Mononuclear cell (primary cell): ENCODE measurements around the gene FAM222A. TPM values are rescaled to one million over a fixed set of nuclear protein-coding genes. Genes with fewer than 3 reads are reported as not detected.

Experiments
- H3K27me3 ChIP-seq: 2 replicates; pipeline ENCODE4 v1.6.0; 2011; ENCODE audit warnings: low read length, control low read depth; ENCODE audit not compliant: insufficient read depth
- H3K4me1 ChIP-seq: 2 replicates; pipeline ENCODE4 v1.5.1; 2011; ENCODE audit warnings: mild to moderate bottlenecking, low read length, control low read depth; ENCODE audit not compliant: insufficient read depth
- H3K4me3 ChIP-seq: 2 replicates; pipeline ENCODE4 v1.5.1; 2011; ENCODE audit warnings: mild to moderate bottlenecking, low read length, moderate library complexity
- H3K9me3 ChIP-seq: 2 replicates; pipeline ENCODE4 v1.5.1; 2011; ENCODE audit warnings: low read depth, mild to moderate bottlenecking, control low read depth, low read length
- total RNA-seq: library from RNA; depleted of rRNA; stranded (reverse); fragments of >200 nt; gene quantifications from one replicate; pipeline ENCODE4 v1.2.3, GENCODE V29; 2012

FAM222A gene
- total RNA-seq, 1 donor = 1.0 TPM

- Histone ChIP-seq H3K4me3 (no peak overlapping the region), H3K9me3 (no peaks in the 10 kb centered on the region), H3K4me1 (no peaks in the 10 kb centered on the region), H3K27me3 (peaks cover 4% of the 10 kb centered on the region)
Measured at GRCh38 chr12:109731806-109732205, 18.2 kb downstream of the FAM222A start.

DNA sequence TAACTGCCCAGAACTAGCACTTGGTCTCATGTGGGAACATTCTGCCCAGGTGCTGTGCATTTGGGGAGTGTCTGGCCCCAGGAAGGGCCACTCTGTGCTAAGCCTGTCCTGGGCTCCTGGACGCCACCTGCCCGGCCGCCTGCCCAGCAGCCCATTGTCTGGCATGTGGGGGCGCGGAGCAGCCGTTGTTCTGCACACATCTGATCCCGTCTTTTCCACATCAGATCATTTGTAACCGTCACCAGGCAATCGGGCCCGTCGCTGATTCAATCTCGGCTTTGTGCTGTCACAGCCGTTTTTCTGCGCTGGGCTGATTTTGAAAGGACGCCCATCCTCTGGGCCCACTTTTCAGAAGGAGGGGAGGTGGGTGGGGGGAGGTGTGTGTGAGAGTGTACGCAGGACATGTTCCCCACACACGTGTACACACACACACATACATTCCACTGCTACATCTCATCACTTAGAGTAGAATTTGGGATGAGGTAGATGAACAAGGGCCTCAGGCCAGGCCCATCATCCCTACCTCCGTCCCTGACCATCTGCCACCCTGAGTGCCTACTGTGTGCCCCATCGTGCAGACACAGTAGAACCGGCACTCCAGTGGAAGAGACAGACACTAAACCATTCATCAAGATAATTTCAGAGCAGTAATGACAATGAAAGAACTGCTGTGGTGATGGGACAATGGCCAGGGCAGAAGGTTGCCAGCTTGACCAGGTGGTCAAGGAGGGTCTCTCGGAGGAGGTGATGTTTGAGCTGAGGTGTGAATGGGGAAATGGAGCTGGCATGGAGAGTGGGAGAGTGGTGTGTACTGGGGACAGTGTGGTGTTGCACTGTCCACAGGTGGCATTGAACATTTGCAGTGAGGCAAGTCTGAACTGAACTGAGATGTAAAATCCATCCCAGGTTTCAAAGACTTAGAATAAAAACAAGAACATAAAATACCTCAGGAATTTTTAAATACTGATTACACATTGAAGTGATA lies 19.0 kb downstream of the FAM222A start:
- Histone ChIP-seq H3K4me1 (no peaks in the 10 kb centered on the region), H3K9me3 (no peaks in the 10 kb centered on the region), H3K27me3 (peaks cover 4% of the 10 kb centered on the region), H3K4me3 (no peak overlapping the region)

- H3K27me3 ChIP-seq = peaks cover 4% of the 10 kb centered on the region
- H3K4me1 ChIP-seq = no peaks in the 10 kb centered on the region
- H3K9me3 ChIP-seq = no peaks in the 10 kb centered on the region
- H3K4me3 ChIP-seq = no peak overlapping the region
Measured at GRCh38 chr12:109734219-109735000, 20.8 kb downstream of the FAM222A start.

DNA sequence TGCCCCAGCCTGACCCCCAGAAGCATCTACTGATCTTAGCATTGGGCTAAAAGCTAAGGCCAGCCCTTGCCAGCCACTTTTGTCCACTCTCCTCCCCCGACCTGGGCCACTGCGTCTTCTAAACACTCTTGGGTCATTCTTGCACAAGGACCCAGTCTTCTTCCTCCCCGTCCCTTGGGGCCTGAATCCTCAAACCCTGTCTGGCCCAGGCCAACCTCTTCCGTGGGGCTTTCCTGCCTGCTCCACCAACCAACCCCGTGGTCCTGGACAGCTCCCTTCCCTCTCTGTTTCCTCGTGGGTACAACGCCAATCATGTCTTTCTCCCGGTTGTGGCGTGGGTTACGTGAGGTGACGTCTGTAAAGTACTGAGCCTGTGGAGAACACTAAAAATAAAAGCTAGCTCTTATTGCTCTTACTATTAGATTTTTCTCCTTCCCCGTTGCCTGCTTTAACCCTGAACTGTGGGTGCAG lies 21.5 kb downstream of the FAM222A start:
- peaks cover 4% of the 10 kb centered on the region for H3K27me3 ChIP-seq
- no peak overlapping the region for H3K4me3 ChIP-seq
- H3K4me1 ChIP-seq = no peaks in the 10 kb centered on the region
- no peaks in the 10 kb centered on the region for H3K9me3 ChIP-seq

DNA sequence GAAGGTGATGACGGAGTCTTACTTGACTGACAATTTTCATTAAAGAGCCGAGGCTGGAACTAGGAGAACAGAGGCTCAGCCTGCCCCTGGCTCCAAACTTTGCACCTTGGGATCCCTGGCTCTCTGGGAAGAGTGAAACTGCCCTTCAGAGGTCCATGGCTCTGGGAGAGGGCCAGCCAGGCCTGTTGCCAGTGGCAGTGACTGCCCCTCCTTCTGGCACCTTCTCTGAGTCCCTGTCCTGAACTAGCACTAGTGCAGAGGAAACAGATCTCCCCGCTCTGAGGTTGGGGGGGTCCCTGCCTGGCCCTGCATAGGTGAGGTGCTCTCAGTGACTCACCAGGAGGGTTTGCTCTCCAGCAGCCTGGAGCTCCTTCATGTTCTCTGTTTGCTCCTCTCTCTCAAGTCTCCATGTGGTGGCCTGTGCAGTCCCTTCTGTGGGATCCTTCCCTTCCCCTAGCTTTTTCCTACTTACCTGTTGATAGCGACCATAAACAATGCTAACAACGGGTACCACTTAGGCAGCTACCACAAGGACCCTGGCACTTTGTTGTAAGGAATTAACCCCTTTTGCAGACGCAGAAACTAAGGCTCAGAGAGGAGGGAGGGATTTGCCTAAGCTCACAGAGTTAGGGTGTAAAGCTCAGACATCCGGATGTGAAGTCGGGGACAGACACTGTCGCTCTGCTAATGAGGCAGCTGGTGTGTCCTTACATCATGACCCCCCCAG lies 22.4 kb downstream of the FAM222A start:
- peaks cover 4% of the 10 kb centered on the region for H3K27me3 ChIP-seq
- H3K4me1 ChIP-seq = no peaks in the 10 kb centered on the region
- no peak overlapping the region for H3K4me3 ChIP-seq
- no peaks in the 10 kb centered on the region for H3K9me3 ChIP-seq

DNA sequence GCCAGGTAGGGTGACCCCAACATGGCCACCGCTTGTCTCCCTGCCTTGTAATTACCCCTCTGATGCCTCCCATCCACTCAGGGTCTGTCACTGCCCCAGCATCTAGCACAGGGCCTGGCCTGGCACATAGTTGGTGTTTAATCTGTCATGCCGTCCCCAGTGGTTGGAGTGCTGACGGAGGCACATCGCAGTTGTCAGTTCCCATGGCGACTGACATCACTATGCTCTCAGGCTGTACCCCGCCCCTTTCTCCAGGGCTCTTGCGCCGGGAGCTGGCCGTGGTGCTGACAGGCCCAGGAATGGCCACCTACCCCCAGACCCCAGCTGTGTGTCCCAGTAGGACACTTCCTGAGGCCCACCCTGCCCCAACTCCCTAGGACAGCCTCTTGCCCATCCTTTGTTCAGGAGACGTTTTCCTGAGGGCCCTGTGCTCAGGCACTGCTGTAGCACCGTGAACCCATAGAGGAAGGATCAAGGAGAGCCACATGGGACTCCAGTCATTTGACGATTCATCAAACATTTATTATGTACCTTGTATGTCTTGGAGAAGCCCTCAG lies 23.0 kb downstream of the FAM222A start:
- H3K9me3 ChIP-seq = no peaks in the 10 kb centered on the region
- no peak overlapping the region for H3K4me3 ChIP-seq
- H3K27me3 ChIP-seq = peaks cover 4% of the 10 kb centered on the region
- no peaks in the 10 kb centered on the region for H3K4me1 ChIP-seq

DNA sequence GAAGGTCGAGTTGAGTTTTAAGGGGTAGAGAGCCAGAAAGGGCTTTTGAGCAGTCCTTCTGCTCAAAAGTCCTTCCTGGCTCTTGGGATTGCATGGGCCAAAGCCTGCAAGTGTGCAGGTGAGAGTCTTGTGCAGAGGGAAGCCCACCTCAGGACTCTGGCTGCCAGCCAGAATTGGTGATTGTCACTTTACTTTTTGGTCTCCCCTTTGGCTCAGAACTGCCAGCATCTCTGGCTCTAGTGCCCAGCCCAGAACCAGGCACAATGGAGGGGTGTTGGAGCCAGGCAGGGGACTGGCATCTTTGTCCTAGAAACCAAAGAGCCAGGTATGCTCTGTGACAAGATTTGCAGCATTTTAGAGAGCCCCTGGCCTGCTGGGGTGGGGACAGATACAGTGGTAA lies 23.5 kb downstream of the FAM222A start:
- Histone ChIP-seq H3K4me3 (no peak overlapping the region), H3K9me3 (no peaks in the 10 kb centered on the region), H3K27me3 (peaks cover 4% of the 10 kb centered on the region), H3K4me1 (no peaks in the 10 kb centered on the region)

GRCh38 chr12:109737631-109738030 lies 24.0 kb downstream of the FAM222A start:
- no peaks in the 10 kb centered on the region for H3K9me3 ChIP-seq
- peaks cover 4% of the 10 kb centered on the region for H3K27me3 ChIP-seq
- no peaks in the 10 kb centered on the region for H3K4me1 ChIP-seq
- no peak overlapping the region for H3K4me3 ChIP-seq

DNA sequence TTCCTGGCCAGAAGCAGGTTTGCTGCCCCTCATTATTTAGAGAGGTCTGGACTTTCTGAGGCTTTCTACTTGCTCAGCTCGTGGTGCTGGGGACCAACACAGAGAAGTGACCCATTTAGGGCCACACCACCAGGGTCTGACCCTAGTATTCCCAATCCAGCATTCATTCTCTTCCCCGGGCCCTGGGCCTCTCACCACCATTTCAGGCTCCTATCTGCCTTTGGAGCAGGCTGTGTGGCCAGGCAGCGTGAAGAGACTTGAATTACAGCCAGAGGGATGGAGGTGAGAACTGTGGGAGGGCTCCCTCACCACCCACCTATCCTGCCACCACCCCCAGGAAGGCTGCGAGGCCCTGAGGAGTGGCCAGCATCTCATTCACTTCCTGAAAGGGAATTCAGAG lies 24.6 kb downstream of the FAM222A start:
- no peaks in the 10 kb centered on the region for H3K9me3 ChIP-seq
- H3K4me3 ChIP-seq = no peak overlapping the region
- peaks cover 4% of the 10 kb centered on the region for H3K27me3 ChIP-seq
- H3K4me1 ChIP-seq = no peaks in the 10 kb centered on the region

DNA sequence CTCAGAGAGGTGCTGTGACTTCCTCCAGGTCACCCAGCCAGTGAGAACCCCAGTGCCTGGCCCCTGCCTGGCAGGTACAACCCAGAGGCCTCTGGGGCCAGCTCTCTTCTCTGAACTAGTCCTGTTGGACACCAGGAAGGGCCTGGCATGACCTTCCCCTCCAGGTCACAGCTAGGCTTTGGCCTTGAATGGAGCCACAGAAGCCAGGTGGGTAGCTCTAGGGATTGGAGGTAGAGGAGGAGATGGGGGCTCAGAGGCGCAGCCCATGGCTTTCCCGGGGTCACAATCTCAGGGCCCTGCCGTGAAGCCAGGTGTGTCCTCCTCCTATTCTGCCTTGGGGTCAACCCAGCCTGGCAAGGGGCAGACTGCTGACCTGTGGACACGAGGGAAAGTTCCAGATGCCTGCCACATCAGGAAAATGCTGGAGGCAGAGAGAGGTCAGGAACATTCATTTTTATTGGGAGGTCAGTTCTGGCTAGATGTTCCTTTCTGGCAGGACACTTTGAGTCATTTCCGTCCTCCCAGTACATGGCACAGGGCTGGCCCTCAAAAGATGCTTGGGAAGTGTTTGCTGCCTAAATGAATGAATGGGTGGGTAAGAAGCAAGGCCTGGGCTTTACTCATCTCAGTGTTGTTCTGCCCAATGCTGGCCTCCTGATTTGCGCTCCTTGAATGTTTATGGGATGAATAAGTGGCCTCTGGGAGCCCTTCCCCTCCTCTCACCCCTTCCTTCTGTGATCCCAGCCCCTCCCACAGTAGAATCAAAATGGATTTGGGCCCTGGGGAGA lies 25.4 kb downstream of the FAM222A start:
- H3K9me3 ChIP-seq = no peaks in the 10 kb centered on the region
- no peaks in the 10 kb centered on the region for H3K4me1 ChIP-seq
- H3K27me3 ChIP-seq = no peaks in the 10 kb centered on the region
- H3K4me3 ChIP-seq = no peak overlapping the region

- Histone ChIP-seq H3K9me3 (no peaks in the 10 kb centered on the region), H3K4me1 (no peaks in the 10 kb centered on the region), H3K27me3 (no peaks in the 10 kb centered on the region), H3K4me3 (no peak overlapping the region)
Measured at GRCh38 chr12:109739747-109740693, 26.4 kb downstream of the FAM222A start.

GRCh38 chr12:109740694-109741245 lies 27.1 kb downstream of the FAM222A start:
- Histone ChIP-seq H3K9me3 (no peaks in the 10 kb centered on the region), H3K4me3 (no peak overlapping the region), H3K27me3 (no peaks in the 10 kb centered on the region), H3K4me1 (no peaks in the 10 kb centered on the region)
